ENCODE results near the gene TSEN34.

DNA sequence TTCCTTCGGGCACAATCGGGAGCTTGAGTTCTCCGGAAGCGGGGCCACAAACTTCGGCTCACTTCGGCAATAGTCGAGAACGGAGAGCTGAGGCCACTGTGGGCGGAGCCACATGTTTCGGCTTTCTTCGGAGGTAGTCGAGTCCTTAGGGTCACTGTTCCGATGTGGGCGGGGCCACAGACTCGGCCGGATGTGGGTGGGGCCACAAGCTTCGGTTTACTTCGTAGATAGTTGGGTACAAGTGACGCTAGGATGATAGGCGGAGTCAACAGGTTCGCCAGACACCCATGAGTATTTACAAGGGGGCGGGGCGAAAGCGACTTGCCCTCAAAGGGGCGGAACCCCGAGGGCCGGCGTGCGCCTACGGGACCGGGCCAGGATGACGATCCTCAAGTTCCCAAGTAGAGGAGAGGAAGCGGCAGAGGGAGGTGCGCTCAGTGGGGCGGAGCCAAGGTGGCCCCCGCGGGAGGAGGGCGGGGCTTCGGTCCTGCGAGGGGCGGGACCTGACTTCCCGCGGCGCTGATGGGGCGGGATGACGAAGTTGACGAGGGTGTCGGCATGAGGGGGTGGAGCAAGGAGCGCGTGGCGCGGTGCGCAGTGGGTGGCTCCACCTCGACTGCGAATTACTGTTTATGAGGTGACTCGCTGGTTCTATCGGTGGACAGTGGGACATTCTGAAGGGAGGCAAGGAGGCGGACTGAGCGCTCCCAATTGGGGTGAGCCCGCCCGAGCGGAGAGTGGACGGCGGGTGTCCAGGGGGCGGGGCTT lies 1.2 kb upstream of the TSEN34 start:
- TF ChIP-seq, protein P1, sequence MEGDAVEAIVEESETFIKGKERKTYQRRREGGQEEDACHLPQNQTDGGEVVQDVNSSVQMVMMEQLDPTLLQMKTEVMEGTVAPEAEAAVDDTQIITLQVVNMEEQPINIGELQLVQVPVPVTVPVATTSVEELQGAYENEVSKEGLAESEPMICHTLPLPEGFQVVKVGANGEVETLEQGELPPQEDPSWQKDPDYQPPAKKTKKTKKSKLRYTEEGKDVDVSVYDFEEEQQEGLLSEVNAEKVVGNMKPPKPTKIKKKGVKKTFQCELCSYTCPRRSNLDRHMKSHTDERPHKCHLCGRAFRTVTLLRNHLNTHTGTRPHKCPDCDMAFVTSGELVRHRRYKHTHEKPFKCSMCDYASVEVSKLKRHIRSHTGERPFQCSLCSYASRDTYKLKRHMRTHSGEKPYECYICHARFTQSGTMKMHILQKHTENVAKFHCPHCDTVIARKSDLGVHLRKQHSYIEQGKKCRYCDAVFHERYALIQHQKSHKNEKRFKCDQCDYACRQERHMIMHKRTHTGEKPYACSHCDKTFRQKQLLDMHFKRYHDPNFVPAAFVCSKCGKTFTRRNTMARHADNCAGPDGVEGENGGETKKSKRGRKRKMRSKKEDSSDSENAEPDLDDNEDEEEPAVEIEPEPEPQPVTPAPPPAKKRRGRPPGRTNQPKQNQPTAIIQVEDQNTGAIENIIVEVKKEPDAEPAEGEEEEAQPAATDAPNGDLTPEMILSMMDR (IDR thresholded peaks at IDR 0.05) = no peak
- peak in 1 of 2 donors; percentile 60 for TF ChIP-seq POLR2A (IDR thresholded peaks at IDR 0.05)

Measured in lower leg skin (tissue), 3 donors.